BE2C (cell line): ENCODE data around the gene FBLN2.
A peak's percentile ranks its signal among the peaks of the same experiment; 100 is the strongest.

ENCODE experiments used
- DNase-seq: peaks from one replicate; pipeline ENCODE4 v3.0.0-alpha.2; 2020
- H3K27me3 ChIP-seq: fragments of 250-450 bp; sonication (Bioruptor Pico); 2 replicates; pipeline ENCODE4 v1.5.1; 2020; ENCODE audit warnings: mild to moderate bottlenecking
- H3K36me3 ChIP-seq: fragments of 250-450 bp; sonication (Bioruptor Pico); 2 replicates; pipeline ENCODE4 v1.5.1; 2020; ENCODE audit warnings: mild to moderate bottlenecking
- H3K4me1 ChIP-seq: fragments of 250-450 bp; sonication (Bioruptor Pico); 2 replicates; pipeline ENCODE4 v1.5.1; 2020
- H3K4me3 ChIP-seq: 2 replicates; pipeline ENCODE4 v1.5.1; 2011; ENCODE audit warnings: low read depth, low read length
- H3K9me3 ChIP-seq: fragments of 250-450 bp; sonication (Bioruptor Pico); 2 replicates; pipeline ENCODE4 v1.5.1; 2020
- TF ChIP-seq, protein P1 (sequence below): IDR thresholded peaks from 2 replicates; pipeline ENCODE4 v1.5.1; 2012; ENCODE audit warnings: mild to moderate bottlenecking, low read depth, low read length

The FBLN2 gene

DNA sequence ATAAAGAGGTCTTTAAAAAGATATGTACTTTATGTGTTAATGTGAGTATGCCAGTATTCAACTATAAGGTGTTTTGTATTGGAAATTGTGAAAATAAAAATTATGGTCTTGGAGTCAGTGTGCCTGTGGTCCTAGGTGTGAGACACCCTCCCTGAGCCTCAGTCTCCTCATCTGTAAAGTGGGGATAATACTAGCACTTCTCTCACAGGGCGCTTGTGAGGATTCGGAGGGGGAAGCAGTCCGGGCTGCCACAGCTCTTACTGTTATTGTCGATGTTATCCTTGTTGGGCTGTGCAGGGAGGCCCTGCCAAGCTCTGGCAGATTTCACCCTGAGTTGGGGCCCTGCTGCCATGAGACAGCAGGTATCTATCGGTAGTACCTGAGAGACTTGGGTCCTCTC, 26.7 kb upstream of the FBLN2 start:
- H3K4me3 ChIP-seq: no peak overlapping the region
- no peaks in the 10 kb centered on the region for H3K4me1 ChIP-seq
- no peak for DNase-seq
- no peaks in the 10 kb centered on the region for H3K36me3 ChIP-seq
- H3K27me3 ChIP-seq: no peaks in the 10 kb centered on the region
- no peaks in the 10 kb centered on the region for H3K9me3 ChIP-seq
- TF ChIP-seq, protein P1, sequence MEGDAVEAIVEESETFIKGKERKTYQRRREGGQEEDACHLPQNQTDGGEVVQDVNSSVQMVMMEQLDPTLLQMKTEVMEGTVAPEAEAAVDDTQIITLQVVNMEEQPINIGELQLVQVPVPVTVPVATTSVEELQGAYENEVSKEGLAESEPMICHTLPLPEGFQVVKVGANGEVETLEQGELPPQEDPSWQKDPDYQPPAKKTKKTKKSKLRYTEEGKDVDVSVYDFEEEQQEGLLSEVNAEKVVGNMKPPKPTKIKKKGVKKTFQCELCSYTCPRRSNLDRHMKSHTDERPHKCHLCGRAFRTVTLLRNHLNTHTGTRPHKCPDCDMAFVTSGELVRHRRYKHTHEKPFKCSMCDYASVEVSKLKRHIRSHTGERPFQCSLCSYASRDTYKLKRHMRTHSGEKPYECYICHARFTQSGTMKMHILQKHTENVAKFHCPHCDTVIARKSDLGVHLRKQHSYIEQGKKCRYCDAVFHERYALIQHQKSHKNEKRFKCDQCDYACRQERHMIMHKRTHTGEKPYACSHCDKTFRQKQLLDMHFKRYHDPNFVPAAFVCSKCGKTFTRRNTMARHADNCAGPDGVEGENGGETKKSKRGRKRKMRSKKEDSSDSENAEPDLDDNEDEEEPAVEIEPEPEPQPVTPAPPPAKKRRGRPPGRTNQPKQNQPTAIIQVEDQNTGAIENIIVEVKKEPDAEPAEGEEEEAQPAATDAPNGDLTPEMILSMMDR: no peak

- Histone ChIP-seq H3K4me1 (no peaks in the 10 kb centered on the region), H3K9me3 (no peaks in the 10 kb centered on the region), H3K36me3 (no peaks in the 10 kb centered on the region), H3K27me3 (no peaks in the 10 kb centered on the region), H3K4me3 (no peak overlapping the region)
- no peak for DNase-seq
- TF ChIP-seq, protein P1: no peak
Measured at GRCh38 chr3:13524979-13525669, 23.8 kb upstream of the FBLN2 start.

DNA sequence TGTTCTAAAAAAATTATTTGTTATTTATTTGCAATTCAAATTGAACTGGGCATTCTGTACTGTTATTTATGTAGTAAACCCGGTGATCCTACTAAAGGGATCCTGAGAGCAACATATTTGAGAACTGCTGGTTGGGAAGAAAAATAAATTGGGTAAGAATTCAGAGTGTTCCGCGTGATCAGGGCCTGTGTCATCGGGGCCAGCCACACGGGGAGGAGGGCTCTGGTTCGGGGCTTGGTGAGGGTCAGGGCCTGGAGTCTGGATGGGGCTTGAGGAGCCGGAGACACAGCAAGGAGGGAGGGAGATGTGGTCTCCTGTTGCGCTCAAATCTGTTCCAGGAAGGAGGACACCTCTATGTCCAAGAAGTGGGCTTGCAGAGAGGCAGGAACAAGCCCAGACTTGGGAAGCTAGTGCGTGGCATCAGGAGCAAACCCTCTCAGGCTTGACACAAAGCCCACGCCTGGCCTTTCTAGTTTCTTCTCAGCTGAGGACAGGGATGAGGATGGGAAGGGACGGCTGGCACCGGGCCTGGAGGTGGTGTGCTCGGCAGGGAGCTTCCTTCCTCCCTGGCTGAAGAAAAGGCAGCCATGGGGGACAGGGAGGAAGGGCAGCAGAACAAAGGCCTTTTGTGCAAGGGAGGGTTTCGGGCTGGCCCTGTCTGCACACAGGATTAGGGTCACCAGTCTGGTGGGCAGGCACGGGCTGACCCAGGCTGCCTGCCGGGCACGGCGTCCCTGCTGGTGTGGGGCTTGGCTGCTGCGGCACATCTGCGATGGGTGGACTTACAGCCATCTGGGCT, 22.9 kb upstream of the FBLN2 start:
- Histone ChIP-seq H3K36me3 (no peaks in the 10 kb centered on the region), H3K9me3 (no peaks in the 10 kb centered on the region), H3K27me3 (no peaks in the 10 kb centered on the region), H3K4me3 (no peak overlapping the region), H3K4me1 (no peaks in the 10 kb centered on the region)
- no peak for DNase-seq
- TF ChIP-seq, protein P1: no peak

DNA sequence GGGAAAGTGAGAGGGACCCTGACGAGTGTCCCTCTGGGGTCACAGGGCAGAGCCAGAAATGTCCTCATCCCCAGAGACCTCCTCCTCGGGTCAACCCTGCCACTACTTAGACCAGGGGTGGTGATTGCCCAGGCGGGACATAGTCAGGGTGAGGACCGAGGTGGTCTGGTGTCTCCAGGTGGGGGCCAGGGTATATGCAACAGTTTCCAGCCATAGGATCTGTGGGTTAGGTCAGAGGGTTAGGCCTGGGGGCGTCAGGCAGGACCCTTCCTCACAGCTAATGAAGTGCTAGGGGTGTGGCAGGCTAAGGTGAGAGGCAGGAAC, 22.3 kb upstream of the FBLN2 start:
- no peak for DNase-seq
- Histone ChIP-seq H3K27me3 (no peaks in the 10 kb centered on the region), H3K9me3 (no peaks in the 10 kb centered on the region), H3K4me1 (no peaks in the 10 kb centered on the region), H3K36me3 (no peaks in the 10 kb centered on the region), H3K4me3 (no peak overlapping the region)
- TF ChIP-seq, protein P1: no peak

GRCh38 chr3:13528217-13528867, 20.6 kb upstream of the FBLN2 start:
- H3K27me3 ChIP-seq: no peaks in the 10 kb centered on the region
- TF ChIP-seq, protein P1: peak; percentile 38
- H3K4me3 ChIP-seq: no peak overlapping the region
- no peaks in the 10 kb centered on the region for H3K9me3 ChIP-seq
- DNase-seq: peak; percentile 51
- no peaks in the 10 kb centered on the region for H3K4me1 ChIP-seq
- H3K36me3 ChIP-seq: no peaks in the 10 kb centered on the region
